Neural crest cell (in vitro differentiated cells): ENCODE data around the gene MYH14. TPM values are rescaled to one million over a fixed set of nuclear protein-coding genes. Genes with fewer than 3 reads are reported as not detected.

ENCODE experiments used
- DNase-seq: peaks from one replicate; pipeline ENCODE4 v3.0.0; 2021; ENCODE audit warnings: low read depth, mixed read lengths, low spot score
- H3K27ac Mint-ChIP-seq: one replicate; pipeline ENCODE4 v1.8.0; 2021; ENCODE audit warnings: mild to moderate bottlenecking, mixed read lengths; ENCODE audit not compliant: unreplicated experiment
- H3K27me3 Mint-ChIP-seq: 2 replicates; pipeline ENCODE4 v1.8.0; 2021; ENCODE audit warnings: low read depth, mild to moderate bottlenecking, mixed read lengths
- H3K36me3 Mint-ChIP-seq: 2 replicates; pipeline ENCODE4 v1.8.0; 2021; ENCODE audit warnings: low read depth, mild to moderate bottlenecking, mixed read lengths
- H3K4me1 Mint-ChIP-seq: 2 replicates; pipeline ENCODE4 v1.8.0; 2021; ENCODE audit warnings: mixed read lengths
- H3K4me3 Mint-ChIP-seq: one replicate; pipeline ENCODE4 v1.8.0; 2021; ENCODE audit warnings: mild to moderate bottlenecking, mixed read lengths
- H3K9me3 Mint-ChIP-seq: 2 replicates; pipeline ENCODE4 v1.8.0; 2021; ENCODE audit warnings: mixed read lengths
- CTCF ChIP-seq: fragments of 200-600 bp; sonication (generic); conservative IDR thresholded peaks from 2 replicates; pipeline ENCODE4 v1.5.0; 2021; ENCODE audit warnings: antibody characterized with exemption, mild to moderate bottlenecking
- total RNA-seq: library from RNA; stranded (reverse); gene quantifications from 2 replicates; pipeline ENCODE4 v1.2.1, GENCODE V29; 2021

Gene MYH14
- total RNA-seq, 1 donor from 2014 or later, result 4.7 TPM

GRCh38 chr19:50162988-50163387 lies 40.4 kb upstream of the MYH14 start, which contains the start of gene IZUMO2:
Gene IZUMO2 (minus strand): TSS chr19:50163281. CDS start chr19:50163194, 87 bp downstream.
- H3K27ac Mint-ChIP-seq, result no peak within 1 kb of the TSS
- no peak for DNase-seq
- H3K4me3 Mint-ChIP-seq, result no peak within 1 kb of the TSS
- no peaks in the 10 kb centered on the region for H3K9me3 Mint-ChIP-seq
- H3K27me3 Mint-ChIP-seq, result peaks cover 27% of the 10 kb centered on the region
- H3K4me1 Mint-ChIP-seq, result peaks cover 5% of the 10 kb centered on the region
- TF ChIP-seq CTCF, result no peak
- H3K36me3 Mint-ChIP-seq, result no peaks in the 10 kb centered on the region

- no peak overlapping the region for H3K27ac Mint-ChIP-seq
- no peaks in the 10 kb centered on the region for H3K36me3 Mint-ChIP-seq
- H3K4me1 Mint-ChIP-seq, result peaks cover 5% of the 10 kb centered on the region
- no peaks in the 10 kb centered on the region for H3K27me3 Mint-ChIP-seq
- H3K4me3 Mint-ChIP-seq, result no peak overlapping the region
- TF ChIP-seq CTCF, result no peak
- no peak for DNase-seq
- H3K9me3 Mint-ChIP-seq, result no peaks in the 10 kb centered on the region
Measured at GRCh38 chr19:50167314-50167721, 36.1 kb upstream of the MYH14 start.

- TF ChIP-seq CTCF, result no peak
- Mint-ChIP-seq H3K9me3 (no peaks in the 10 kb centered on the region), H3K27ac (no peak overlapping the region), H3K4me1 (peaks cover 5% of the 10 kb centered on the region), H3K27me3 (no peaks in the 10 kb centered on the region), H3K4me3 (no peak overlapping the region), H3K36me3 (no peaks in the 10 kb centered on the region)
- DNase-seq, result no peak
Measured at GRCh38 chr19:50171752-50172151, 31.7 kb upstream of the MYH14 start.

- DNase-seq, result no peak
- Mint-ChIP-seq H3K4me1 (no peaks in the 10 kb centered on the region), H3K4me3 (no peak overlapping the region), H3K27ac (no peak overlapping the region), H3K27me3 (no peaks in the 10 kb centered on the region), H3K9me3 (no peaks in the 10 kb centered on the region), H3K36me3 (no peaks in the 10 kb centered on the region)
- TF ChIP-seq CTCF, result no peak
Measured at GRCh38 chr19:50172726-50173125, 30.7 kb upstream of the MYH14 start.

- H3K27me3 Mint-ChIP-seq, result no peaks in the 10 kb centered on the region
- no peak for TF ChIP-seq CTCF
- H3K4me3 Mint-ChIP-seq, result no peak overlapping the region
- H3K4me1 Mint-ChIP-seq, result no peaks in the 10 kb centered on the region
- no peaks in the 10 kb centered on the region for H3K9me3 Mint-ChIP-seq
- no peaks in the 10 kb centered on the region for H3K36me3 Mint-ChIP-seq
- no peak overlapping the region for H3K27ac Mint-ChIP-seq
- no peak for DNase-seq
Measured at GRCh38 chr19:50173127-50173526, 30.3 kb upstream of the MYH14 start.
